DND-41 (cell line): Measurements from ENCODE around the gene FMN1.

Experiments used
- EZH2 ChIP-seq: IDR thresholded peaks from 3 replicates; pipeline ENCODE4 v1.6.1; 2012; ENCODE audit warnings: borderline replicate concordance, low read depth, mild to moderate bottlenecking, moderate library complexity, low read length, inconsistent platforms; ENCODE audit not compliant: severe bottlenecking
- TF ChIP-seq, protein P1 (sequence below): IDR thresholded peaks from 2 replicates; pipeline ENCODE4 v1.5.1; 2012; ENCODE audit warnings: borderline replicate concordance, low read length, moderate library complexity, mild to moderate bottlenecking; ENCODE audit not compliant: poor library complexity, severe bottlenecking; ENCODE audit errors: extremely low read depth

DNA sequence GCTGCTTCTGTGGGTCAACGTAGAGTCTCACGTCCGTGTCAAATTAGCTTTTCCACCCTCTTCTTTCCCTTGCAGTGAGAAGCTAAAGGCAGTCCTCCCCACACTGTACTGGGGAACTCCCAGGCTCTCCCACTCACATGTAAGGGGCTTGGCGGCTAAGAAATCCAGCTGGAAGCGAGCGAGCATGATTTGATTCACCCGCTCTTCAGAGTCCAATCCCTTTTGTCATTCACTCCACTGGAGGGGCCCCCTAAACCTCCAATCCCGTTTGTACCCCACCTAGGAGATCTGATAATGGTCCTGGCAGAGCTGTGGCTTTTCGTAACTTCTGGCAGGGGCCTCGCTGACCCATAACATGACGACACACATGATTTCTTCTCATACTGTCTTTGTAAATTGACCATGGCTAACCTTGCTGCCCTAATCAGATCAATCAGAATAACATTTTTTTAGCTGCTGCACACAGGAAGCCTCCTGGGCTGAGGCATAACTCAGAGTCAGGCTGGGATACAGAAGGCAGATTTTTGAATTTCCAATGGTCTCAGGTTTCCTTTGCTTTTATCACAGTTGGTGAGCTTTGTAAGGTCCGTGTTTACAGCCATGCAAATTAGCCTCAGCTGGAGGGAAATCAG is 241.5 kb downstream of the FMN1 start:
- TF ChIP-seq, protein P1, sequence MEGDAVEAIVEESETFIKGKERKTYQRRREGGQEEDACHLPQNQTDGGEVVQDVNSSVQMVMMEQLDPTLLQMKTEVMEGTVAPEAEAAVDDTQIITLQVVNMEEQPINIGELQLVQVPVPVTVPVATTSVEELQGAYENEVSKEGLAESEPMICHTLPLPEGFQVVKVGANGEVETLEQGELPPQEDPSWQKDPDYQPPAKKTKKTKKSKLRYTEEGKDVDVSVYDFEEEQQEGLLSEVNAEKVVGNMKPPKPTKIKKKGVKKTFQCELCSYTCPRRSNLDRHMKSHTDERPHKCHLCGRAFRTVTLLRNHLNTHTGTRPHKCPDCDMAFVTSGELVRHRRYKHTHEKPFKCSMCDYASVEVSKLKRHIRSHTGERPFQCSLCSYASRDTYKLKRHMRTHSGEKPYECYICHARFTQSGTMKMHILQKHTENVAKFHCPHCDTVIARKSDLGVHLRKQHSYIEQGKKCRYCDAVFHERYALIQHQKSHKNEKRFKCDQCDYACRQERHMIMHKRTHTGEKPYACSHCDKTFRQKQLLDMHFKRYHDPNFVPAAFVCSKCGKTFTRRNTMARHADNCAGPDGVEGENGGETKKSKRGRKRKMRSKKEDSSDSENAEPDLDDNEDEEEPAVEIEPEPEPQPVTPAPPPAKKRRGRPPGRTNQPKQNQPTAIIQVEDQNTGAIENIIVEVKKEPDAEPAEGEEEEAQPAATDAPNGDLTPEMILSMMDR, result no peak
- no peak for TF ChIP-seq EZH2
